NT2/D1 (cell line): ENCODE data around the gene ARAF.

Experiments
- SUZ12 ChIP-seq: IDR thresholded peaks from 2 replicates; pipeline ENCODE4 v1.6.1; 2011; ENCODE audit not compliant: insufficient read length, insufficient read depth; ENCODE audit errors: extremely low read depth
- ZNF274 ChIP-seq: IDR thresholded peaks from 2 replicates; pipeline ENCODE4 v1.6.1; 2011; ENCODE audit warnings: mild to moderate bottlenecking, low read depth, low read length

- no peak for TF ChIP-seq SUZ12
- no peak for TF ChIP-seq ZNF274
Measured at GRCh38 chrX:47608130-47608810, 47.3 kb downstream of the ARAF start.
